Rectal smooth muscle tissue (tissue), 1 donor: ENCODE measurements around the gene PSMB4.

Source experiments
- H3K27ac ChIP-seq: one replicate; pipeline ENCODE4 v1.7.0; 2013; ENCODE audit warnings: low read depth, low read length, inconsistent platforms
- H3K27me3 ChIP-seq: one replicate; pipeline ENCODE4 v1.7.0; 2013; ENCODE audit warnings: low read length; ENCODE audit not compliant: control insufficient read depth, insufficient read depth
- H3K36me3 ChIP-seq: one replicate; pipeline ENCODE4 v1.7.0; 2013; ENCODE audit warnings: low read length; ENCODE audit not compliant: control insufficient read depth, insufficient read depth
- H3K4me1 ChIP-seq: one replicate; pipeline ENCODE4 v1.7.0; 2013; ENCODE audit warnings: low read length; ENCODE audit not compliant: control insufficient read depth, insufficient read depth
- H3K4me3 ChIP-seq: one replicate; pipeline ENCODE4 v1.7.0; 2013; ENCODE audit warnings: low read length
- H3K9ac ChIP-seq: one replicate; pipeline ENCODE4 v1.7.0; 2013; ENCODE audit warnings: low read length

The PSMB4 gene

DNA sequence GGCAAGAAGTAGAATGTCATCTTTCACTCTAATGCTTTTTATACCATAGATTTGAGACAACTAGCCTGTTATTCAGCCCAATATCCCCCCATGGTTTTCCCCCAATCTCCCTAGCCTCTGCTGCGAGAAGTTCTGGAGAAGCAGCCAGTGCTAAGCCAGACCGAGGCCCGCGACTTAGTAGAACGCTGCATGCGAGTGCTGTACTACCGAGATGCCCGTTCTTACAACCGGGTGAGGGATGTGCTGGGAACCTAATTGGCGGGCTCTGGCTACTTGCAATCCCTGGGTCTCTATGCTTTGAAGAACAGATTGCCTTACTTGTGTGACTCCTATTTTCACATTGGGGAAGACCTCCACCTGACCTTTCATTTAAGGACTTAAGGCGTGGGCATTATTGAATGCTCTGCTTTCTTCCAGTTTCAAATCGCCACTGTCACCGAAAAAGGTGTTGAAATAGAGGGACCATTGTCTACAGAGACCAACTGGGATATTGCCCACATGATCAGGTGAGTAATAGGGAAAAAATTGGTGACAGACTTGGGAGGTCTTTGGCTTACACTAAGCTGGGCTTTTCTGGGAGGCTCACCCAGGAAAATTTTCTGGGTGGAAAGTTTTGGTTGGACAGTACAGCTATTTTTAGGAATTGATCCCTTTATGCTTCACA lies 1.9 kb downstream of the PSMB4 start:
- H3K4me3 ChIP-seq, result no peak overlapping the region
- no peak overlapping the region for H3K9ac ChIP-seq
- H3K27ac ChIP-seq, result no peak overlapping the region
- peaks cover 7% of the 10 kb centered on the region for H3K4me1 ChIP-seq
- H3K27me3 ChIP-seq, result no peaks in the 10 kb centered on the region
- peaks cover 21% of the 10 kb centered on the region for H3K36me3 ChIP-seq

DNA sequence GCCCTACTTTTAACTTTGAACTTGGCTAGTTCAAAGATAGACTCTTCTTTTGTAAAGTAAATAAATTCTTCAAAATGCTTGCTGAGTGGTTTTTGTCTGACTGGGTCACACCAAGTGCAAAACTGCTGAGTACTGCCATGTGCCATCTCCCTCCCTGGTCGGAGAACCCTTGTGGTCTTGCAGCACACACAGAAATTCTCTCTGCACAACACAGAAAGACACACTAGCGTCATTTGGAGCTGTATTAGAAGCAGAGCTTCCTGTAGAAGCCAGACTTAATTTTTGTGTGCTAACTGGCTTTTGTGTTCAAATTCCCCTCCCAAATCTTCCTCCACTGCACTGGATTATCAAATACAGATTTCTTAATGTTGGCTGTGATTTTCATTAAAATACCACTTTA lies 2.5 kb downstream of the PSMB4 start:
- H3K27ac ChIP-seq, result no peak overlapping the region
- H3K27me3 ChIP-seq, result no peaks in the 10 kb centered on the region
- peaks cover 25% of the 10 kb centered on the region for H3K36me3 ChIP-seq
- H3K9ac ChIP-seq, result no peak overlapping the region
- peaks cover 7% of the 10 kb centered on the region for H3K4me1 ChIP-seq
- H3K4me3 ChIP-seq, result no peak overlapping the region

DNA sequence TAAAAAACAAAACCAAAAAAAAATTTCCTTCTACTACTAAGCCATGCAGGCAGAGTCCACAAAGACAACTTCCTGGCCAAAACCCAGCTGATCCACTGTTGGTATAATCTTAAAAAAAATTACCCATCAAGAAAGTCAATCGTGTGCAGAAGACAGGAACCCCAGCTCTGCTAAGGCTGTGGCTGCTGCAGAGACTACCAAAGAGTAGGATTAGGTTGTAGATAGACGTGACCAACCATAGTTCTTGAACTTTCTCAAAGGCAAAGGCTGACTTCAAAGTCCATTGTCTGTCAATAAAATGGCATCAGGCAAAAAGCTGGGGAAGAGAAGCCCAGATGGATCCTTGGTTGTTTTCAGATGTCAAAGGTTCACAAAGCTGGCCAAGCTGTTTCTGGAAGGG lies 3.4 kb downstream of the PSMB4 start:
- Histone ChIP-seq H3K4me1 (peaks cover 7% of the 10 kb centered on the region), H3K27me3 (no peaks in the 10 kb centered on the region), H3K36me3 (peaks cover 33% of the 10 kb centered on the region), H3K27ac (no peak overlapping the region), H3K4me3 (no peak overlapping the region), H3K9ac (no peak overlapping the region)

DNA sequence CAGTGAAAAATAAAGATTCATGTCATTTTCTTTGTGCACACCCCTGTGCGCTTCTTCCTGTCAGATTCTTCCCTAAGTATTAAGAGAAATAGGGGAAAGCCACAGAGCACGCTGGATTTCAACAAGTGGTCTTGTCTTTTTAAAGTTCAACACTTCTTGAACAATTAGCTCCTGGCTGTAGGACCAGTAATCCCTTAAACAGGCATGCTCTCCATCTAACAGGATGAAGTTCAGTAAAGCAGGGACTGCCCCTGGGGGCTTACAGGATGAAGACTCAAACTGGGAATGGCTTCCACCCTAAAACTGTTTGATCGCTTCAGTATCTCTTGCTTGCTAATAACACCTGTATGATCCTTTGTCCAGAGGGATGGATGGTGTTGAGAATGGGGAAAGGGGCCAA lies 4.2 kb downstream of the PSMB4 start:
- Histone ChIP-seq H3K27ac (no peak overlapping the region), H3K4me3 (no peak overlapping the region), H3K27me3 (no peaks in the 10 kb centered on the region), H3K36me3 (peaks cover 41% of the 10 kb centered on the region), H3K4me1 (peaks cover 7% of the 10 kb centered on the region), H3K9ac (no peak overlapping the region)

DNA sequence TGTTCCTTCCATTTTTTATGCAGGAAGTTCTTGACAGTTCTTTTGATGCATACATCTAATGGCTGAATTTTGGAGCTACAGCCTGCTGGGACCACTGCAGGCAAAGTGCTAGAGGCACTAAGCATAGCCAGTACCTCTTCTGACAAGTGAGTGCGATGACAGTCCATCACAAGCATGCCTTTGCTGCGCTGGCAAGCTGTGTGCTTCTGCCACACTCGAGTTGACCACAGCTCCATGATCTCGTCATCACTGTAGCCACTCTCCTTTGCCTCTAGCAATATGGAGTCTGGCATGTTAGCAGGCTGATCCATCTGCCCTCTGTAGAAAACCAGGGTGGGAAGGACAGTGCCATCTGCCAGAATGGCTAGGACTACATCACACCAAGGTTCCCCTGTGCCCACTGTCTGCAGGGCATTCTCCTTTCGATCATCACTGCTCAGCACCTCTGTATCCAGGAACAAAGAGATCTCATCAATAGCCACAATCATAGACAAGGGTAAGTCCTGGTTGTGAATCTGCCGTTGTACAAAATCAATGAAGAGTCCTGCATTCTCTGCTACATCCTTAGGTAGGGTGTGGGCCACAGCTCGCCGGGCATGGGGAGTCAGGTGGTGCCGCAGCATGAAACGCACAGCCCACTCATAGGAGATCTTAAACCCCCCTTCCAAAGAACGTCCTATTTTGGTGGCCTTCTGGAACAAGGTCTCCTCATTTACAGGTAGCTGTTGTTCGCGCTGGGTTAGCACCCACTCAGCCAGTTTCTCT lies 6.0 kb downstream of the PSMB4 start:
- Histone ChIP-seq H3K9ac (no peak overlapping the region), H3K4me3 (no peak overlapping the region), H3K27me3 (no peaks in the 10 kb centered on the region), H3K36me3 (peaks cover 55% of the 10 kb centered on the region), H3K27ac (no peak overlapping the region), H3K4me1 (peaks cover 4% of the 10 kb centered on the region)

DNA sequence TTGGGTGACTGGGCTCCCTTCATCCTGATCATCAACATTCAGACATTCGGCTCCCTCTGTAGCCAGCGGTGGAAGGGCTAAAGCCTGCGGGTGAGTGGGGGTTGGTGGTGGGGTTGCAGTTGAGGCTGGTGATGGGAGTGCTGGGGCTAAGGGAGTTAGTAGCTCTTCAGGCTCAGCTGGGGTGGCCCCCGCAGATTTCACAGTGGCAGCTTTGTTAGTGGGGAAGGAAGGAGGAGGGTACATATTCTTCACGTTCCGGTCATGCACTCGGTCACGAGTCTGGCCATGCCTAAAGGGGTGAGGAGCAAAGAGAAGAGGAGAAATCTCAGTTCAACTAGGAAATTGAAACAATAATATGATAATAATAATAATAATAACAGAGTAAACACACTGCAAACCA lies 6.8 kb downstream of the PSMB4 start:
- H3K9ac ChIP-seq, result no peak overlapping the region
- H3K27ac ChIP-seq, result no peak overlapping the region
- H3K36me3 ChIP-seq, result peaks cover 63% of the 10 kb centered on the region
- no peaks in the 10 kb centered on the region for H3K27me3 ChIP-seq
- no peak overlapping the region for H3K4me3 ChIP-seq
- H3K4me1 ChIP-seq, result no peaks in the 10 kb centered on the region

DNA sequence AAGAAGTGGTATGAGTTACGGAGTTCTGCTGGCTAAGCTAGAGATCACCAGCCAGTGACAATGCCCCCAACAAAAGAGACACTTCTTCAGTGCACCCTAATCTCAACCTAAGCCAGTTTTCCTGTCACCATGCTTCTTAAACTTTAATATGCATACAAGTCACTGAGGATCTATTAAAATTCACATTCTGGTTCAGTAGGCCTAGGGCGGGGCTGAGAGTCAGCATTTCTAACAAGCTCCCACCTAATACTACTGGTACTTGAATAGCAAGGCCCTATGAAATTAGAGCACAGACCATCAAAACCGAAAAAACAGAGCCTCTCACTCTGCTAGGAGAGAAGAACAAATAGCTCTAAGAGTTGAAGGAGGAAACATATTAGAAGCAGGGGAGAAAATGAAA lies 7.9 kb downstream of the PSMB4 start:
- Histone ChIP-seq H3K4me3 (no peak overlapping the region), H3K27ac (no peak overlapping the region), H3K9ac (no peak overlapping the region), H3K27me3 (no peaks in the 10 kb centered on the region), H3K4me1 (no peaks in the 10 kb centered on the region), H3K36me3 (peaks cover 64% of the 10 kb centered on the region)

DNA sequence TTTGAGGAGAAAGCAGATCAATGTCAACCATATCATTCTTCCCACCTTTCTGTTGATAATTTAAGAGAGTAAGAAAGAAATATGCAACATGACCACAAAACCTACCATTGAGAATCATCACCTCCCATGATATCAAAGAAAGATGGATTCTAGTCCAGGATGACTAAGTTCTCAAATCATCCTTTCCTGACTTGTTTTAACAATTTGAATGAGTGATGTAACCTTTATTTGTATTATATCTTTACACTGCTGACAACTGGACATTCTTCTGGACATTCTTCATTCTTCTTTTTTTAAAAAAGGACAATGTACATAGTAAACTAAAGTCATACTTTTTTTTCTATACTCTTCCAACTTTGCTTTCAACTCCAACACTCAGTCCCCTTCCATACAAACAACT lies 9.5 kb downstream of the PSMB4 start:
- Histone ChIP-seq H3K4me3 (no peak overlapping the region), H3K9ac (no peak overlapping the region)

DNA sequence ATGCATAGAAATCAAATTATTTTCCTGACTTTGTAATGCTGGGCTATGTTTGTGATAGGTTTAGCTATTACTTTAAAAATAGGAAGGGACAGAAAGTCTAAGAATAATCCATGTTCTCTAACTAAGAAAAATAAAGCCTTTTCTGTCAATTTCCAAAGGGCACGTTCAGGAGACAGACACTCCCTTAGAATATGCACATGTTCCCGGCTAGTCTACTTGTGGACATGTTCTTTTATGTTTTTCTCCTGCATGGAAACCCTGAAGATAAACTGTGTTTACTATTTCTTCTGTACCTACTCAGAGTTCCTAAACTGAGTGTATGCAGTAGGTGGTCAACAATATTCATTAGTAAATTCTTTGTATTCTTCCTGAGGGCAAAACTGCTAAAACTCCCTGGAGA lies 12.5 kb downstream of the PSMB4 start:
- Histone ChIP-seq H3K27ac (no peak overlapping the region), H3K36me3 (peaks cover 56% of the 10 kb centered on the region), H3K9ac (no peak overlapping the region), H3K27me3 (no peaks in the 10 kb centered on the region), H3K4me3 (no peak overlapping the region), H3K4me1 (no peaks in the 10 kb centered on the region)

More for the DNA sequence above, 9.5 kb downstream of the PSMB4 start:
- H3K36me3 ChIP-seq, result peaks cover 68% of the 10 kb centered on the region
- H3K4me1 ChIP-seq, result no peaks in the 10 kb centered on the region
- no peak overlapping the region for H3K27ac ChIP-seq
- H3K27me3 ChIP-seq, result no peaks in the 10 kb centered on the region

DNA sequence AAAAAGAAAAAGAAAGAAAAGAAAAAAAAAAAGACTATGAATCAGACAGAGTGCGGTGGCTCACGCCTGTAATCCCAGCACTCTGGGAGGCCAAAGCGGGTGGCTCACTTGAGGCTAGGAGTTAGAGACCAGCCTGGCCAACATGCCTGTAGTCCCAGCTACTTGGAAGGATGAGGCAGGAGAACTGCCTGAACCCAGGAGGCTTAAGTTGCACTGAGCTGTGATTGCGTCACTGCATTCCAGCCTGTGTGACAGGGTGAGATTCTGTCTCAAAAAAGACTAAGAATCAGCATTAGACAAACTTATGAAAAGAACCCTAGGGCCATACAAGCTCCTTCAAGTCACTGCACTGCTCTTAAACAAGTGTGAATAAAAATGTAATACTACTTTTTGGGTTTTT lies 16.9 kb downstream of the PSMB4 start:
- Histone ChIP-seq H3K27me3 (no peaks in the 10 kb centered on the region), H3K9ac (no peak overlapping the region), H3K4me3 (no peak overlapping the region), H3K27ac (no peak overlapping the region), H3K36me3 (peaks cover 20% of the 10 kb centered on the region), H3K4me1 (no peaks in the 10 kb centered on the region)

DNA sequence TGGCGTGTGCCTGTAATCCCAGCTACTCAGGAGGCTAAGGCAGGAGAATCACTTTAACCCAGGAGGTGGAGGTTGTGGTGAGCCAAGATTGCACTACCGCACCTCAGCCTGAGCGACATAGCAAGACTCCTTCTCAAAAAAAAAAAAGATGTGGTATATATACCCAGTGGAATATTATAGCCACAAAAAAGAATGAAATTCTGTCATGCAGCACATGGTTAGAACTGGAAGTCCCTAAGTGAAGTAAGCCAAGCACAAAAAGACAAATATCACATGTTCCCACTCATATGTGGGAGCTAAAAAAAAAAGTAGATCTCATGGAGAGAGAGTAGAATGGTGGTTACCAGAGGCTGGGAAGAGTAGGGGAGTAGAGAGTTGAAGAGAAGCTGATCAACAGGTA lies 18.7 kb downstream of the PSMB4 start:
- Histone ChIP-seq H3K9ac (no peak overlapping the region), H3K27ac (no peak overlapping the region), H3K36me3 (peaks cover 11% of the 10 kb centered on the region), H3K27me3 (no peaks in the 10 kb centered on the region), H3K4me3 (no peak overlapping the region), H3K4me1 (no peaks in the 10 kb centered on the region)

DNA sequence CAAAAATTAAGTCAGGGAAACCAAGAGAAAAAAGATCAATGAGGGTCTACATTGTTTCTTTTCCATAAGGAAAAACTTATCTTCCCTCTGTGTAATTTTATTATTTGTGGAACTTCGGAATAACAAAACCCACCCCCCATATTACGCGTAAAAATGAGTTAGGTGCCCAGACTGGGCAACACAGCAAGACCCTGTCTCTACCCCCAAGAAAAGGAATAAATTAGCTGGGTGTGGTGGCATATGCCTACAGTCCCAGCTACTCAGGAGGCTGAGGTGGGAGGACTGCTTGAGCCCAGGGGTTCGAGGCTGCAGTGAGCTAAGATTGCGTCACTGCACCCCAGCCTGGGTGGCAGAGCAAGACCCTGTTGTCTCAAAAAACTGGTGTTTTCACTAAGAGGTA lies 20.4 kb downstream of the PSMB4 start:
- Histone ChIP-seq H3K36me3 (peaks cover 19% of the 10 kb centered on the region), H3K4me3 (no peak overlapping the region), H3K27me3 (no peaks in the 10 kb centered on the region), H3K9ac (no peak overlapping the region), H3K27ac (no peak overlapping the region), H3K4me1 (no peaks in the 10 kb centered on the region)

DNA sequence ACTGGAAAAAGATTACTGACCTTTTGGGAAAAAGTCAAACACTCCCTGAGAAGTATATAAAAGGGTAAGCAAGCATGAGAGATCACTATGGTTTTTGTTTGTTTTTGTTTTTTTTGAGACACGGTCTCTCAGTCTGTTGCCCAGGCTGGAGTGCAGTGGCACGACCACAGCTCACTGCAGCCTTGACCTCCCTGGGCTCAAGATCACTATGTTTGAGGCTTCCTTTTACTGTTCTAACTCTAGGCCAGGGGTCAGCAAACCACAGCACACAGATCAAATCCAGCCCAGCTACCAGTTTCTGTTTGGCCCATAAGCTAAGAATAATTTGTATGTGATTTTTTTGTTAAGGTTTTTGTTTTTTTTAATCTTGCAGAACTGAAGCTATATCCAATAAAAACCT lies 25.7 kb downstream of the PSMB4 start:
- no peak overlapping the region for H3K4me3 ChIP-seq
- H3K27ac ChIP-seq, result no peak overlapping the region
- H3K4me1 ChIP-seq, result no peaks in the 10 kb centered on the region
- H3K27me3 ChIP-seq, result no peaks in the 10 kb centered on the region
- H3K9ac ChIP-seq, result no peak overlapping the region
- H3K36me3 ChIP-seq, result peaks cover 39% of the 10 kb centered on the region
